Amniotic stem cell (primary cell): ENCODE data around the gene HAO2.
"Not testable (repeated sequence)": the region's sequence is repeated elsewhere in the genome, so short reads cannot be mapped to it uniquely, and the experiment has no call there.

Source experiments
- DNase-seq: peaks from one replicate; lab custom pipeline; 2025; lab: John Stamatoyannopoulos, UW

Gene HAO2

GRCh38 chr1:119345398-119345797 lies 23.2 kb upstream of the HAO2 start:
- DNase-seq = no peak

- no peak for DNase-seq
Observed at GRCh38 chr1:119347858-119348257, 20.7 kb upstream of the HAO2 start.

DNA sequence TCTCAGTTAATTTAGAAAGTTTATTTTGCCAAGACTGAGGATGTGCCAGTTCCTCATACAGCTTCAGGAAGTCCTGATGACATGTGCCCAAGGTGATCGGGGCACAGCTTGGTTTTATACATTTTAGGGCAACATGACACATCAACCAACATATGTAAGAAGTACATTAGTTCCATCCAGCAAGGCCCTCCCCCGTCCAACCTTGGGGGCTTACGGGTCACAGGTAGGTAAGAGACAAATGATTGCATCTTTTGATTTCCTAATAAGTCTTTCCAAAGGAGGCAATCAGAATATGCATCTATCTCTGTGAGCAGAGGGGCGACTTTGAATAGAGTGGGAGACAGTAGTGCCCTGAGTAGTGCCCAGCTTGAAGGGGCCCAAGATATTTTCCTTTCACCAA lies 19.6 kb upstream of the HAO2 start:
- DNase-seq = no peak

DNA sequence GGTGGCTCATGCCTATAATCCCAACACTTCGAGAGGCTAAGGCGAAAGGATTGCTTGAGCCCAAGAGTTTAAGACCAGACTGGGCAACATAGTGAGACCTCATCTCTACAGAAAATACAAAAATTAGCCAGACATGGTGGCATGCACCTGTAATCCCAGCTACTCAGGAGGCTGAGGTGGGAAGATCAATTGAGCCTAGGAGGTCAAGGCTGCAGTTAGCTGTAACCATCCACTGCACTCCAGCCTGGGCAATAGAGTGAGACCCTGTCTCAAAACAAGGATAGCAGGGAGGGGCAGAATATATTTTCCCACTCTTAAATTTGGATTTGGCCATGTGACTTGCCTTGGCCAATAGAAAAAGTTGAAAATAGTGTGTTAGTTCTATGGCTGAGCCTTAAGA lies 17.7 kb upstream of the HAO2 start:
- not testable (repeated sequence) for DNase-seq

DNA sequence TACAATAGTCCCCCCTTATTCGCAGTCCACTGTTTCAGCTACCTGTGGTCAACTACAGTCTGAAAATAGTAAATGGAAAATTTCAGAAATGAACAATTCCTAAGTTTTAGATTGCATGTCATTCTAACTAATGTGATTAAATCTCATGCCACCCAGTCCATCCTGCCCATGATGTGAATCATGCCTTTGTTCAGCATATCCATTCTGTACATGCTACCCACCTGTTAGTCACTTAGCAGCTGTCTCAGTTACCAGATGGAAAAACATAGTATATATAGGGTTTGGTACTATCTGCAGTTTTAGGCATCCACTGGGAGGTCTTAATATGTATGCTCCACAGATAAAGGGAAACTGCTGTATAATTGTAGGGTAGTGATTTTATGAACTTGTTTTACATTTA lies 16.6 kb upstream of the HAO2 start:
- DNase-seq = no peak

- DNase-seq = no peak
Observed at GRCh38 chr1:119353836-119354235, 14.7 kb upstream of the HAO2 start.

DNA sequence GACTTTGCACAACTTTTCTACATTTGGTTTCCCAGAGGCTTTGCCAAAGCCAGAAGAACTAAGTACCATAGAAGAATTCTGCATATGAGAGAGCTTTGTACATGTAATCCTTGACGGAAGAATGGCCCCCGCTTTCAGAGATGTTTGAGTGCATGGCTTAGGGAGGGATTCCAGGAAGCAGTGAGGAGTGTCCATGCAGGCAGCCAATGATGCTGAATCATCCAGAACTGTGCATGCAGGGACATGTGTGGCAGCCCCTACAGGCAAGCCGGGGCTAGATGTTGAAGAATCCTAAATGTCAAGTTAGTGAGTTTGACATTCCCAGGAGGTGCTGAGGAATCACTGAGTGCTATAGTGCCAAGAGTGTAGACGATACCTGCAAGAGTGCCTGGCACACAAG lies 9.9 kb upstream of the HAO2 start:
- no peak for DNase-seq

- DNase-seq = no peak
Observed at GRCh38 chr1:119359730-119360129, 8.9 kb upstream of the HAO2 start.

GRCh38 chr1:119361205-119361604 lies 7.4 kb upstream of the HAO2 start:
- DNase-seq = no peak

DNA sequence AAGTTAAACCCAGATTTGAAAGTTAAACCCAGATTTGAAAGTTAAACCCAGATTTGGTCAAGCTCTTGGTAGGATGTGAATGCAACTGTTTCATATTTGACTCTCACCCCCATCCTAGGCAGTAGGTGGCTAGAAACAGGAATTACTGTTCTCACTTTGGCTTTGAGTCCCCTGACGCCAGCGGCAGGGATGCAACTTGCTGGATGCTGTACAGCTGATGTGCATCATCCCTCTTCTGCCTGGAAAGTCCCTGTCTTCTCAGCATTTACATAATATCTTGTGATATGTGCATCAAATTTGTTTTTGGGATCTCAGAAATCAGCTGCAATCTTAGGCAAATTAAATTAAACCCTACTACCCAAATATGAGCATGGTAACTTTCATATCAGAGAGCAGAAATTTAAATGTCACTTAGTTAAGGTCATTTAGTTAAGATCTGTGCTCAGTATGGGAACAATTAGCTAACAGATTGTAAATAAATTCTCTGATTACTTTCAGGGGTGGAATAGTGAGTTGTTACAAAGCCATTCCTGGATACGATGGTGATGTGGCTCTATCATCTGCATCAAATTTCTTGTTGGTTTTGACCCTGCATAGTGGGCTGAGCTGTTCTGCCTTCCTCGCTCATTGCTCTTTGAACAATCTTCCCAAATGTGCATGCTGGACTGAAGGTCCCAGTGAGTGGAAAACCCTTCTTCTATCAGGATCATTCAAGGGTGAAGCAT lies 6.8 kb upstream of the HAO2 start:
- no peak for DNase-seq

GRCh38 chr1:119363162-119363561 lies 5.4 kb upstream of the HAO2 start:
- no peak for DNase-seq

DNA sequence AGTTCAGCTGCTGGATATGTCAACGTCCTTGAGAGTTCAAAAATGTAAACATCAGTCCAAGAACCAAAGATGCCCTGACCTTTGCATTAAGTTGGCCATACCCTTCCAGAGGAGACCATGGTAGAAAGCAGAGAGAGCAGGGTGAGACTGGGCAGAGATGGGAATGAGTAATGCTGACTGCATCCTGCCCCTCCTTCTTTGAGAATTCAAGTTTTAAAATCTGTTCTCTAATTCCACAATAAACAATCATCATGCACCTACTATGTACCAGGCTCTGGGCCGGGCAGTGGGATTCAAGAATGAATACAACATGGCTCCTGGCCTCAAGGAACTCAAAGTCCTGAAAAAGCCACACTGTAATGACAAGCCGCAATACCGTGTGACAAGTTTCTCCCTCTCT lies 3.9 kb upstream of the HAO2 start:
- DNase-seq = no peak

GRCh38 chr1:119366424-119366823 lies 2.2 kb upstream of the HAO2 start:
- no peak for DNase-seq

DNA sequence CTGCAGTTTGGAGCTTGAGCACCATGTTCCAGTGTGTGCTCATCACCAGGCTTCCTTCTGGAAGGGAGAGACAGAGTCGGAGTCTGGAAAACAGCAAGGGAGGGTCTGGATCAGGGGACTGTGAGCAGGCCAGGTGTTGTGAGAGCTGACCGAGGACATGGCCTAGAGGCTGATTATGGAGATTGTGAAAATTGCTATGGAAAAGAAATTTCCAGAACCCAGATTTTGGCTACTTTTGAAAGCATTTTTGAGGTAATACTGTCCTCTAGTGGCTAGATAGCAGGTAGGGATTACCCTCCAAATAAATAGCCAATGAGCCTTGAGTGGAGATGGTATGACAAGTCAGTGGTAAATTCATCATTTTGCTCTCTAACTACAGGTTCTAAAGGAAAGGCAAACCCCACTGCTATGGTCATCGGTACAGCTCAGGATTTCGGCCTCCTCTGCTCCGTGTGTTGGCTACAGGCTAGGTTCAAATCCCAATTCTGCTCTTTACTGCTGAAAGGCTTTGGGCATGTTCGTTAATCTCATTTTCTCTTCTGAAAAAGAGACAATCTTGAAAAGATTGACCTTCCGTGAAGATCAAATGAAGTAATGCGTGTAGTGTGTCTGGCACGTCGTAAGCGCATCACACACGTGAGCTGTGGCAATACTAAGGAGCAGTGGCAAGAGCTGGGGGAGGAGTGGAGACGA lies 1.0 kb upstream of the HAO2 start:
- no peak for DNase-seq

DNA sequence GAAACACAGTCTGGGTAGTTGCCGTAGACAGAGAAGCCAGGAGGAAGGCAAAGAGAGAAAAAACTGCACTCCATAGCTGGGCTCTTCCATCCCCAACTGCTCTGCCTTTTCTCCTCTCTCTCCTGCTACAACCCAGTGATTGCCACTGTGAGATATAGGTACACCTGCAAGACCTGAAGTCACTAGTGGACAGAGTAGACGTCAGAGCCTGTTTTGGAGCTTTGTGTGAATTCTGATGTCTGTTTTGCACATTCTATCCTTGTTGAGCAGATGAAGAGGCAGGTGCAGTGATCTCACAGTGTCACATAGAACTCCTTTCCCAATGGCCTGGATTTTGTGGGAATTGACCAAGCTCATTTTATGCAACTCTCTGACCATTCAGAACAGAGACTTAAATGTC lies 2.2 kb downstream of the HAO2 start:
- DNase-seq = no peak

DNA sequence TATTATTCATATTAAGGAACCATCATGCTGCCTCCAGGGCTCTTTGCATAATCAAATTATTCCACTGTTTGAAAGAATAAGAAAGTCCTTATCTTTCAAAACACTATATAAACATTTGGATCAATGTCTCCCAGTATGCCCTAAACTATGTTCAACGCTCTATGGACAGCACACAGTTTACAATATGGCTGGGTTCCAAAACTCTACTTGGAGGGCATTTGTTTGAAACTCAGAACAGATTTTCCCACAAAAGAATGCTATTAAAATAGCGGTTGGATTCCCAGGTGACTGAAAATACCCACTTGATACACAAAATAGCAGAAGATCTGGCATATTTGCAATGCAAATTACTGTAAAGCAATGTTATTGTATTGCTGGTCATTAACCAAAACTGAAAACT lies 3.2 kb downstream of the HAO2 start:
- DNase-seq = no peak

DNA sequence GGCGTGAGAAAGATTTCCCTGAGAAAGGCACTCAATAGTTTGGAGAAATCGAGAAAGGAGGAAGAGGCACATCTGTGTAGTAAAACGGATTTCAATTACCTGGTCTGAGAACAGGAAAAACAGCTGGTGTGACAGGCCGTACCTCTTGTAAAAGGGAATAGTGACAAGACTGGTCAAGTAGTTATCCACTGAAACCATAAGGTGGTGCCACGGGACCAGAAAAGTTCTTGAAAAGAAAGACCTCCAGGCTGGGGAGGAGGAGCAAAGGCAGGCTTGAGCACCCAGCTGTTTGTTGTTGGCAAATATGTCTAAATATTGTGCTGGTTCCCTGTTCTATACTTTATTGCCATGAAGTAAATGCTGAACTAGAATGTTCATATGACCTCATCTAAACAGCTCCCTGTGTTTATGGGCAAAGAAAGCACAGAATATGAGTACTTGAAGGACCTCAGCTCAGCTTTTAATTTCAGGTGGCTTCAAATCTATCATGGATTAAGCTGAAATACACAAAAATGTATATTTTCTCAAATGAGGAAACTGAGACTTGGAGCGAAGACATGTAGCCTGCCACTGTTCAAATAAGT lies 4.0 kb downstream of the HAO2 start:
- DNase-seq = no peak

DNA sequence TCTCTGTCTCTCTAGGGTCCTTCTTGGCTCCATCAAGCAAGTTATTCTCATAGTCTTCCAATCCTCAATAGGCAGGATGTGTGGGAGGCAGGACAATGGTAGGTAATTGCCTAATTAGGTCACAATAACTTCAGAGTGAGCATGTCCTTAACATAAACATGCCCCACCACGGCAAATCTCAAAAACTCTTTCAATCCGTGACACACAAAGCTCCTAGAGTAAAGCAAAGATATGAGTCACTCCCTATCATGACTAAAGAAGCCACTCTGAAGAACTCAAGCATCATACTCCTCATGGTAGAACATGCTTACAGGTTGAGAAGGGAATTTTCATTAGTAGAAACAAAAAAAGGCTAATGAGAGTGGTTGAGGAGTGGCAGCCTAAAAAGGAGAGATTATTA lies 4.9 kb downstream of the HAO2 start:
- DNase-seq = no peak

- DNase-seq = no peak
Observed at GRCh38 chr1:119374208-119374874, 5.8 kb downstream of the HAO2 start.

DNA sequence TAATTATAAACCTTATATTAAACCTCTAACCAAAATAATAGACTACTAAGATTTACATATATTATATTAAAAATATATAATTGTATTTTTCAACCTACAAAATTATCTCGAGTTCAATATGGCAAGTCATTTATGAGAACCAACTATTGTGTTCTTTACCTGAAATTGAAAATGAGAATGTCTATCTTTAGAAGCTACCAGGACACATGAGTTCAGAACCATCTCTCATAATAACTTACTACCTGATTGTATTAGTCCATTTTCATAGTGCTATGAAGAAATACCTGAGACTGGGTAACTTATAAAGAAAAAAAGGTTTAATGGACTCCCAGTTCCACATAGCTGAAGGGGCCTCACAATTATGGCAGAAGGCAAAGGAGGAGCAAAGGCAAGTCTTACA lies 6.8 kb downstream of the HAO2 start:
- DNase-seq = no peak

DNA sequence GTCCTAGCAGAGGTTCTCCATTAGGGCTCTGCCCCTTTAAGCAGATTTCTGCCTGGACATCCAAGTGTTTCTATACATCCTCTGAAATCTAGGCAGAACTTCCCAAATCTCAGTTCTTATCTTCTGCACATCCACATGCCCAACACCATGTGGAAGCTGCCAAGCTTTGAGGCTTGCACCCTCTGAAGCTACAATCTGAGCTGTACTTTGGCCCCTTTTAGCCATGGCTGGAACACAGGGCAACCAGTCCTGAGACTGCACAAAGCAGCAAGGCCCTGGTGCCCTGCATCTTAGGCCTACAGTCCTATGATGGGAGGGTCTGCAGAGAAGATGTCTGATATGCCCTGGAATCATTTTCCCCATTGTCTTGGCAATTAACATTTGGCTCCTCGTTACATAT lies 8.0 kb downstream of the HAO2 start:
- no peak for DNase-seq

GRCh38 chr1:119377594-119377993 lies 9.0 kb downstream of the HAO2 start:
- not testable (repeated sequence) for DNase-seq

DNA sequence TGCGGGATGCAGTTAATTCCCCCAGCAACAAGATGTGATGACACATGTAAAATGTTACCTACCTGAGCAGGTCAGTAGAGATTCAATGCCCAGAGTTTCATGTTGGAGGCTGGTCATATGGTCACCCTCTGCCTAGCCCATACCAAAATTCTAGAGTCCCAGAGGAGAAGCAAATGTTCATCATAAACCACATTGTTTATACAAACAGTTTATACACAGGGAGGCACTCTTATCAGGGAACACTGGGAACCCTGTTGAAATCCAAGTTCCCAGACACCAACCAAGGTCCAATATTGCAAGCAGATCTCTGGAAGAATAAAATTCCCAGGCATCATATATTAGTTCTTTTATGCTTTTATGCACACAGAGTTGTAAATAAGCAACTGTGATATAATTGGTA lies 10.5 kb downstream of the HAO2 start:
- no peak for DNase-seq
